HEK293 (cell line): ENCODE data around the gene KRTAP5-1.

ENCODE experiments used
- BCL11B ChIP-seq: fragments of 450-650 bp; formaldehyde crosslinking; IDR thresholded peaks from 2 replicates; pipeline ENCODE4 v1.5.1; 2016; ENCODE audit warnings: low read depth, missing biosample characterization, missing genetic modification characterization
- FEZF1 ChIP-seq: fragments of 450-650 bp; formaldehyde crosslinking; IDR thresholded peaks from 2 replicates; pipeline ENCODE4 v1.5.1; 2016; ENCODE audit warnings: missing biosample characterization, missing genetic modification characterization
- GLI2 ChIP-seq: fragments of 450-650 bp; formaldehyde crosslinking; IDR thresholded peaks from 2 replicates; pipeline ENCODE4; 2017; ENCODE audit warnings: missing biosample characterization, missing genetic modification characterization, low read depth, borderline replicate concordance
- INSM2 ChIP-seq: fragments of 450-650 bp; formaldehyde crosslinking; IDR thresholded peaks from 2 replicates; pipeline ENCODE4 v1.5.1; 2016; ENCODE audit warnings: missing biosample characterization, missing genetic modification characterization
- MYNN ChIP-seq: fragments of 450-650 bp; formaldehyde crosslinking; IDR thresholded peaks from 2 replicates; pipeline ENCODE4 v1.5.1; 2016; ENCODE audit warnings: missing biosample characterization, missing genetic modification characterization, borderline replicate concordance
- PRDM1 ChIP-seq: fragments of 450-650 bp; formaldehyde crosslinking; IDR thresholded peaks from 2 replicates; pipeline ENCODE4; 2016; ENCODE audit warnings: missing biosample characterization, missing genetic modification characterization
- PRDM4 ChIP-seq: fragments of 450-650 bp; formaldehyde crosslinking; IDR thresholded peaks from 2 replicates; pipeline ENCODE4 v1.5.1; 2017; ENCODE audit warnings: missing biosample characterization, missing genetic modification characterization
- SP2 ChIP-seq: fragments of 450-650 bp; formaldehyde crosslinking; IDR thresholded peaks from 2 replicates; pipeline ENCODE4 v1.5.1; 2016; ENCODE audit warnings: missing biosample characterization, missing genetic modification characterization
- ZBTB44 ChIP-seq: fragments of 450-650 bp; IDR thresholded peaks from 2 replicates; pipeline ENCODE4 v1.5.1; 2018; ENCODE audit warnings: missing biosample characterization, mild to moderate bottlenecking, missing genetic modification characterization
- ZFP3 ChIP-seq: fragments of 450-650 bp; formaldehyde crosslinking; IDR thresholded peaks from 2 replicates; pipeline ENCODE4 v1.5.1; 2016; ENCODE audit warnings: low read depth, missing biosample characterization, missing genetic modification characterization
- ZIC2 ChIP-seq: fragments of 450-650 bp; formaldehyde crosslinking; IDR thresholded peaks from 2 replicates; pipeline ENCODE4 v1.5.1; 2016; ENCODE audit warnings: missing biosample characterization, missing genetic modification characterization
- ZNF140 ChIP-seq: fragments of 450-650 bp; formaldehyde crosslinking; IDR thresholded peaks from 2 replicates; pipeline ENCODE4 v1.5.1; 2016; ENCODE audit warnings: missing biosample characterization, missing genetic modification characterization
- ZNF157 ChIP-seq: fragments of 450-650 bp; formaldehyde crosslinking; IDR thresholded peaks from 2 replicates; pipeline ENCODE4 v1.5.1; 2016; ENCODE audit warnings: missing biosample characterization, missing genetic modification characterization
- ZNF16 ChIP-seq: fragments of 450-650 bp; formaldehyde crosslinking; IDR thresholded peaks from 2 replicates; pipeline ENCODE4 v1.5.1; 2016; ENCODE audit warnings: low read depth, missing biosample characterization, missing genetic modification characterization
- ZNF174 ChIP-seq: fragments of 450-650 bp; formaldehyde crosslinking; IDR thresholded peaks from 2 replicates; pipeline ENCODE4 v1.5.0; 2017; ENCODE audit warnings: missing biosample characterization, mild to moderate bottlenecking, missing genetic modification characterization
- ZNF280C ChIP-seq: fragments of 450-650 bp; formaldehyde crosslinking; IDR thresholded peaks from 2 replicates; pipeline ENCODE4 v1.5.1; 2016; ENCODE audit warnings: missing biosample characterization, missing genetic modification characterization
- ZNF280D ChIP-seq: fragments of 450-650 bp; formaldehyde crosslinking; IDR thresholded peaks from 2 replicates; pipeline ENCODE4 v1.5.1; 2016; ENCODE audit warnings: missing biosample characterization, missing genetic modification characterization
- ZNF350 ChIP-seq: fragments of 450-650 bp; formaldehyde crosslinking; IDR thresholded peaks from 2 replicates; pipeline ENCODE4 v1.5.0; 2017; ENCODE audit warnings: missing biosample characterization, mild to moderate bottlenecking, missing genetic modification characterization
- ZNF423 ChIP-seq: fragments of 450-650 bp; formaldehyde crosslinking; IDR thresholded peaks from 2 replicates; pipeline ENCODE4 v1.5.1; 2016; ENCODE audit warnings: missing biosample characterization, missing genetic modification characterization
- ZNF510 ChIP-seq: fragments of 450-650 bp; formaldehyde crosslinking; IDR thresholded peaks from 2 replicates; pipeline ENCODE4 v1.5.1; 2018; ENCODE audit warnings: mild to moderate bottlenecking, missing genetic modification characterization, missing biosample characterization; ENCODE audit not compliant: insufficient replicate concordance
- ZNF629 ChIP-seq: fragments of 450-650 bp; formaldehyde crosslinking; IDR thresholded peaks from 2 replicates; pipeline ENCODE4 v1.5.1; 2017; ENCODE audit warnings: missing biosample characterization, missing genetic modification characterization
- ZNF660 ChIP-seq: fragments of 450-650 bp; IDR thresholded peaks from 2 replicates; pipeline ENCODE4 v1.5.1; 2018; ENCODE audit warnings: missing biosample characterization, mild to moderate bottlenecking, missing genetic modification characterization
- ZNF670 ChIP-seq: fragments of 450-650 bp; formaldehyde crosslinking; IDR thresholded peaks from 2 replicates; pipeline ENCODE4 v1.5.1; 2016; ENCODE audit warnings: missing biosample characterization, missing genetic modification characterization, low read depth
- ZNF791 ChIP-seq: fragments of 450-650 bp; formaldehyde crosslinking; IDR thresholded peaks from 2 replicates; pipeline ENCODE4 v1.5.1; 2016; ENCODE audit warnings: missing biosample characterization, missing genetic modification characterization
- ZSCAN5A ChIP-seq: fragments of 450-650 bp; formaldehyde crosslinking; IDR thresholded peaks from 2 replicates; pipeline ENCODE4 v1.5.1; 2016; ENCODE audit warnings: missing biosample characterization, missing genetic modification characterization

The KRTAP5-1 gene

GRCh38 chr11:1570896-1571759, 14.0 kb downstream of the KRTAP5-1 start (continued):
- no peak for TF ChIP-seq FEZF1 (tag by site-specific recombination)
- no peak for TF ChIP-seq ZBTB44 (tag by site-specific recombination)
- no peak; the same call in 1 of the 2 replicates for TF ChIP-seq ZSCAN5A (tag by site-specific recombination)
- peak; percentile 28; the same call in 1 of the 2 replicates for TF ChIP-seq ZIC2
- TF ChIP-seq ZNF670 (tag by site-specific recombination), result no peak
- no peak for TF ChIP-seq GLI2 (tag by site-specific recombination)
- TF ChIP-seq ZNF660, result no peak
- TF ChIP-seq ZNF140, result no peak
- TF ChIP-seq ZNF629 (tag by site-specific recombination), result no peak
- no peak for TF ChIP-seq ZFP3
- TF ChIP-seq ZNF174, result no peak
- TF ChIP-seq PRDM4 (tag by site-specific recombination), result no peak
- peak; percentile 31; the same call in 1 of the 2 replicates for TF ChIP-seq SP2
- 0 out of 2 replicates have a peak, but pooled peaks have one; percentile 38 for TF ChIP-seq ZNF423 (tag by site-specific recombination)
- no peak for TF ChIP-seq ZNF510 (tag by site-specific recombination)
- no peak for TF ChIP-seq INSM2 (tag by site-specific recombination)
- TF ChIP-seq BCL11B (tag by site-specific recombination), result no peak
- TF ChIP-seq ZNF157, result no peak
- TF ChIP-seq MYNN (tag by site-specific recombination), result no peak
- TF ChIP-seq ZNF791 (tag by site-specific recombination), result no peak
- TF ChIP-seq ZNF280D (tag by site-specific recombination), result no peak
- no peak for TF ChIP-seq ZNF280C (tag by site-specific recombination)
- no peak for TF ChIP-seq ZNF16 (tag by site-specific recombination)
- TF ChIP-seq PRDM1, result no peak
- no peak for TF ChIP-seq ZNF350
